Activated effector memory CD4-positive, alpha-beta T cell treated with Interleukin-2 at 50 U/mL for 16 hours (primary cell): ENCODE measurements around the gene RAI2.

Source experiments
- DNase-seq: peaks from one replicate; pipeline ENCODE4 v3.0.0-alpha.2; 2020

Gene RAI2

GRCh38 chrX:17778997-17779396, 82.1 kb downstream of the RAI2 start:
- DNase-seq = no peak

GRCh38 chrX:17774053-17774452, 87.0 kb downstream of the RAI2 start:
- no peak for DNase-seq

GRCh38 chrX:17773221-17773876, 87.7 kb downstream of the RAI2 start:
- no peak for DNase-seq

GRCh38 chrX:17769701-17770269, 91.3 kb downstream of the RAI2 start:
- DNase-seq = no peak

GRCh38 chrX:17768997-17769396, 92.1 kb downstream of the RAI2 start:
- no peak for DNase-seq

GRCh38 chrX:17767734-17768133, 93.4 kb downstream of the RAI2 start:
- DNase-seq = no peak

GRCh38 chrX:17759990-17760389, 101.1 kb downstream of the RAI2 start:
- no peak for DNase-seq

GRCh38 chrX:17758382-17758781, 102.7 kb downstream of the RAI2 start:
- DNase-seq = no peak

GRCh38 chrX:17750436-17750835, 110.7 kb downstream of the RAI2 start:
- no peak for DNase-seq
